Uterus (tissue), 2 donors: ENCODE results near the gene MACROH2A2.

ENCODE experiments used
- CTCF ChIP-seq, 4 experiments: fragments of 200-600 bp in 2 of 4; fragments of 450-650 bp in 2 of 4; sonication (generic) in 2 of 4; IDR thresholded peaks; one replicate each; pipeline ENCODE4 v1.5.1; 2016 to 2019; ENCODE audit warnings: antibody characterized with exemption in 4 of 4, mild to moderate bottlenecking in 2 of 4, moderate library complexity in 1 of 4
- POLR2A ChIP-seq, 2 donors: fragments of 450-650 bp; IDR thresholded peaks; one replicate each; pipeline ENCODE4 v1.6.1; 2016; ENCODE audit warnings: antibody characterized with exemption in 2 of 2, mild to moderate bottlenecking in 1 of 2, moderate library complexity in 1 of 2

DNA sequence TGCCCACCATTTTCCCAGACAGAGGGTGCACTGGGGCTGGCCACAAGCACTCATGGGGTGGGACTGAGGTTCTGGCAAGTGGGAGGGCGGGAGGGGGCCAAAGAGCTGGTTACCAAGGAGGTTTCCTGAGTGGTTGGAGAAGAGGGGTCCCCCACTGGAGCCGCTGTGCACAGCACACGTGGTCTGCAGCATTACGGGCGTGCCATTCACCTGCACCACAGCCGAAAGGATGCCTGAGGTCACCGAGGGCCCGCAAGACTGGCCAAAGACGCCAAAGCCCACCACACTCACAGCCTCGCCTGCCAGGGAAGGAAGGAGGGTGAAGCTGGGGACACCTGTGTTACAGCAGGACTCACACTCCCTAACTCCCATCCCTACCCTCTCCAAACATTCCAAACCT lies 89.9 kb downstream of the MACROH2A2 start:
- no peak for TF ChIP-seq CTCF (IDR thresholded peaks at IDR 0.05)
- no peak for TF ChIP-seq POLR2A (IDR thresholded peaks at IDR 0.05)
